ENCODE measurements around the gene MAPKAP1. TPM values are rescaled to one million over a fixed set of nuclear protein-coding genes. Genes with fewer than 3 reads are reported as not detected.

The MAPKAP1 gene
- polyA plus RNA-seq, 1 donor (not counting 4 experiments of a cell fraction or from before 2014, with no cell fraction given) = 129 TPM

DNA sequence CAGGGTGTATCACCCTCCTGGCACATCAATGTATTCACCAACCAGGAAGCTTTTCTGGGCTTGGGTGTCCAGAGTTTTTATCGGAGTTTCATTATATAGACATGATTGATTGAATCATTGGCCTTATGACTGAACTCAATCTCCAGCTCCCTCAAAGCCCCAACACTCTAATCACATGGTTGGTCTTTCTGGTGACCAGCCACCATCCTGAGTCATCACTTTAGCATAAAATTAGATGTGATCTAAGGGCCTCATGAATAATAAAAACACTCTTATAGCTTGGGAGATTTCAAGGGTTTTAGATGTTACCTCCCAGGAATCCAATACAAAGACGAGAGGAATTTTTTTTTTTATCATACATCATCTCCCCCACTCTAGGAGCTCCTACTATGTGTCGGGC lies 32.4 kb upstream of the MAPKAP1 start:
- DNase-seq (ENCODE audit: low read depth, low spot score) = no peak
- no peak for FAIRE-seq
- Histone ChIP-seq H4K20me1 (ENCODE audit: control insufficient read depth, extremely low read depth, insufficient read depth, low read length) (no peaks in the 10 kb centered on the region), H3K9me3 (ENCODE audit: control insufficient read depth, low read depth, low read length) (no peaks in the 10 kb centered on the region), H3K27me3 (ENCODE audit: control insufficient read depth, extremely low read depth, insufficient read depth, low read length) (no peaks in the 10 kb centered on the region), H3K4me3 (ENCODE audit: control insufficient read depth in 2 of 3, extremely low read depth in 1 of 3, insufficient read depth in 2 of 3, low read depth in 1 of 3, low read length in 3 of 3) (no peak overlapping the region), H3K27ac (ENCODE audit: control insufficient read depth, insufficient read depth, low read length) (no peak overlapping the region), H3K9me1 (ENCODE audit: control insufficient read depth, extremely low read depth, insufficient read depth, low read length) (no peaks in the 10 kb centered on the region), H3K4me2 (ENCODE audit: control insufficient read depth, extremely low read depth, insufficient read depth, low read depth, low read length) (no peak overlapping the region), H3K79me2 (ENCODE audit: control insufficient read depth, insufficient read depth, low read length) (no peaks in the 10 kb centered on the region), H2AFZ (ENCODE audit: control insufficient read depth, low read length) (no peak overlapping the region), H3K36me3 (ENCODE audit: control insufficient read depth in 2 of 2, extremely low read depth in 1 of 2, insufficient read depth in 2 of 2, low read length in 2 of 2) (no peaks in the 10 kb centered on the region), H3K4me1 (ENCODE audit: control insufficient read depth, extremely low read depth, insufficient read depth, low read length) (no peaks in the 10 kb centered on the region), H3K9ac (ENCODE audit: control insufficient read depth, extremely low read depth, insufficient read depth, low read length) (no peak overlapping the region)
- dilution Hi-C loops (cut with MboI; ENCODE audit: extremely low pct_ligation_motif_present, low sequenced_read_pairs) = no loop called here
- no peak for TF ChIP-seq EZH2 (IDR thresholded peaks at IDR 0.05; ENCODE audit: low read length)
- TF ChIP-seq, protein P1, sequence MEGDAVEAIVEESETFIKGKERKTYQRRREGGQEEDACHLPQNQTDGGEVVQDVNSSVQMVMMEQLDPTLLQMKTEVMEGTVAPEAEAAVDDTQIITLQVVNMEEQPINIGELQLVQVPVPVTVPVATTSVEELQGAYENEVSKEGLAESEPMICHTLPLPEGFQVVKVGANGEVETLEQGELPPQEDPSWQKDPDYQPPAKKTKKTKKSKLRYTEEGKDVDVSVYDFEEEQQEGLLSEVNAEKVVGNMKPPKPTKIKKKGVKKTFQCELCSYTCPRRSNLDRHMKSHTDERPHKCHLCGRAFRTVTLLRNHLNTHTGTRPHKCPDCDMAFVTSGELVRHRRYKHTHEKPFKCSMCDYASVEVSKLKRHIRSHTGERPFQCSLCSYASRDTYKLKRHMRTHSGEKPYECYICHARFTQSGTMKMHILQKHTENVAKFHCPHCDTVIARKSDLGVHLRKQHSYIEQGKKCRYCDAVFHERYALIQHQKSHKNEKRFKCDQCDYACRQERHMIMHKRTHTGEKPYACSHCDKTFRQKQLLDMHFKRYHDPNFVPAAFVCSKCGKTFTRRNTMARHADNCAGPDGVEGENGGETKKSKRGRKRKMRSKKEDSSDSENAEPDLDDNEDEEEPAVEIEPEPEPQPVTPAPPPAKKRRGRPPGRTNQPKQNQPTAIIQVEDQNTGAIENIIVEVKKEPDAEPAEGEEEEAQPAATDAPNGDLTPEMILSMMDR (optimal IDR thresholded peaks at IDR 0.05 in 1 of 3, IDR thresholded peaks at IDR 0.05 in 1 of 3, conservative IDR thresholded peaks at IDR 0.05 in 1 of 3; ENCODE audit: extremely low read depth in 1 of 3, insufficient read depth in 2 of 3, low read length in 3 of 3) = no peak

GRCh38 chr9:125732562-125732961 lies 25.6 kb upstream of the MAPKAP1 start:
- no peak for TF ChIP-seq EZH2 (IDR thresholded peaks at IDR 0.05; ENCODE audit: low read length)
- TF ChIP-seq, protein P1 (optimal IDR thresholded peaks at IDR 0.05 in 1 of 3, IDR thresholded peaks at IDR 0.05 in 1 of 3, conservative IDR thresholded peaks at IDR 0.05 in 1 of 3; ENCODE audit: extremely low read depth in 1 of 3, insufficient read depth in 2 of 3, low read length in 3 of 3) = no peak
- no peak overlapping the region for H3K27ac ChIP-seq (ENCODE audit: control insufficient read depth, insufficient read depth, low read length)
- dilution Hi-C loops (cut with MboI; ENCODE audit: extremely low pct_ligation_motif_present, low sequenced_read_pairs) = no loop called here

More at GRCh38 chr9:125732562-125732961, 25.6 kb upstream of the MAPKAP1 start:
- no peak overlapping the region for H3K9ac ChIP-seq (ENCODE audit: control insufficient read depth, extremely low read depth, insufficient read depth, low read length)
- FAIRE-seq = no peak
- H3K4me1 ChIP-seq (ENCODE audit: control insufficient read depth, extremely low read depth, insufficient read depth, low read length) = no peaks in the 10 kb centered on the region
- DNase-seq (ENCODE audit: low read depth, low spot score) = no peak
- H3K9me3 ChIP-seq (ENCODE audit: control insufficient read depth, low read depth, low read length) = no peaks in the 10 kb centered on the region
- H2AFZ ChIP-seq (ENCODE audit: control insufficient read depth, low read length) = no peak overlapping the region
- no peaks in the 10 kb centered on the region for H3K27me3 ChIP-seq (ENCODE audit: control insufficient read depth, extremely low read depth, insufficient read depth, low read length)
- no peaks in the 10 kb centered on the region for H3K9me1 ChIP-seq (ENCODE audit: control insufficient read depth, extremely low read depth, insufficient read depth, low read length)
- H3K36me3 ChIP-seq (ENCODE audit: control insufficient read depth in 2 of 2, extremely low read depth in 1 of 2, insufficient read depth in 2 of 2, low read length in 2 of 2) = no peaks in the 10 kb centered on the region
- H3K4me3 ChIP-seq (ENCODE audit: control insufficient read depth in 2 of 3, extremely low read depth in 1 of 3, insufficient read depth in 2 of 3, low read depth in 1 of 3, low read length in 3 of 3) = no peak overlapping the region
- H3K4me2 ChIP-seq (ENCODE audit: control insufficient read depth, extremely low read depth, insufficient read depth, low read depth, low read length) = no peak overlapping the region
- no peaks in the 10 kb centered on the region for H3K79me2 ChIP-seq (ENCODE audit: control insufficient read depth, insufficient read depth, low read length)
- H4K20me1 ChIP-seq (ENCODE audit: control insufficient read depth, extremely low read depth, insufficient read depth, low read length) = no peaks in the 10 kb centered on the region

All from keratinocyte (primary cell).